ENCODE data around the gene SAMD9L.
A peak's percentile ranks its signal among the peaks of the same experiment; 100 is the strongest.

The SAMD9L gene

DNA sequence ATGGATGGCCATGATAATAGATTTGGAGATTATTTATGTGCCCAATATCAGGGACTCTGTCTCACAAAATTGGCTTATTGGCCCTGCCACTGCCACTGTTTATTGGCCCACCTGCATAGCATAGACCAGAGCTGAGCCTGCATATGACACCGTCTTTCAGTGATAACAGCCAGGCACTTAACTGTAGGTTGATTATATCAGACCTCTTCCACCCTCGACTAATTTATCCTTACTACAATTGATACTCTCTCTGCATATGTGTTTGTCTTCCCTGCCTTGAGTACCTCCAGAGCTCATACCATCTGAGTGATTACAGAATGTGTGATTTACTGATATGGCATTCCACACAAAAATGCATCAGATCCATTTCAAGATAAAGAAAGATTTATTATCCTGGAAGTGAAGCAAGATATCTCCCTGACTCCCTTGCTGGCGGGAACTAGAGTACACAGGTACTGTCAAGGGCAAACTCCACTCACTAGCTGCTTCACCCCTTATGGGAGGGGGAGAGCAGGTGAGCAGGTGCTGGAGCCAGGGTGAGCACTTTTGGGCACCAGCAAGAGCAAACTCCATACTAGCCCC is 13.1 kb upstream of the SAMD9L start:
- no peak for DNase-seq (ENCODE audit: extremely low read depth, low read depth)
- TF ChIP-seq, protein P1, sequence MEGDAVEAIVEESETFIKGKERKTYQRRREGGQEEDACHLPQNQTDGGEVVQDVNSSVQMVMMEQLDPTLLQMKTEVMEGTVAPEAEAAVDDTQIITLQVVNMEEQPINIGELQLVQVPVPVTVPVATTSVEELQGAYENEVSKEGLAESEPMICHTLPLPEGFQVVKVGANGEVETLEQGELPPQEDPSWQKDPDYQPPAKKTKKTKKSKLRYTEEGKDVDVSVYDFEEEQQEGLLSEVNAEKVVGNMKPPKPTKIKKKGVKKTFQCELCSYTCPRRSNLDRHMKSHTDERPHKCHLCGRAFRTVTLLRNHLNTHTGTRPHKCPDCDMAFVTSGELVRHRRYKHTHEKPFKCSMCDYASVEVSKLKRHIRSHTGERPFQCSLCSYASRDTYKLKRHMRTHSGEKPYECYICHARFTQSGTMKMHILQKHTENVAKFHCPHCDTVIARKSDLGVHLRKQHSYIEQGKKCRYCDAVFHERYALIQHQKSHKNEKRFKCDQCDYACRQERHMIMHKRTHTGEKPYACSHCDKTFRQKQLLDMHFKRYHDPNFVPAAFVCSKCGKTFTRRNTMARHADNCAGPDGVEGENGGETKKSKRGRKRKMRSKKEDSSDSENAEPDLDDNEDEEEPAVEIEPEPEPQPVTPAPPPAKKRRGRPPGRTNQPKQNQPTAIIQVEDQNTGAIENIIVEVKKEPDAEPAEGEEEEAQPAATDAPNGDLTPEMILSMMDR (IDR thresholded peaks at IDR 0.05; ENCODE audit: low read depth, low read length, missing control alignments): no peak
- no peak overlapping the region for H3K4me3 ChIP-seq (replicated peaks; ENCODE audit: low read depth, low read length)

DNA sequence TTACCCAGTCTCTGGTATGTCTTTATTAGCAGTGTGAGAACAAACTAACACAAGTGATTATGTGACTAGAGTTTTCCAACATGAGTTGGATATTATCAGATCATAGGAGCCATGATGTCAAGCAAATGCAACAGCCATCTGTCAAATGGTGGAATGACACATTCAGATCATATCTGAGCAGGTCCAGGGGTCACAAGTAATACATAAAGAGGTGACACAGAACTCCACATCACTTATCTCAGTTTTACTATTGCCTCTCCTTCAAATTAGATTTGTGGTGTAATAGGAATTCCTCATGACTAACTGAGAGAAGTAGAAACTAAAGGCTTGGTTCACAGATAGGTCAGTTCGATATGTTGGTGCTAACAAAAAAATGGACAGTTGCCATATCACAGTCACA is 12.2 kb upstream of the SAMD9L start:
- H3K4me3 ChIP-seq (replicated peaks; ENCODE audit: low read depth, low read length): no peak overlapping the region
- TF ChIP-seq, protein P1 (IDR thresholded peaks at IDR 0.05; ENCODE audit: low read depth, low read length, missing control alignments): no peak
- no peak for DNase-seq (ENCODE audit: extremely low read depth, low read depth)

DNA sequence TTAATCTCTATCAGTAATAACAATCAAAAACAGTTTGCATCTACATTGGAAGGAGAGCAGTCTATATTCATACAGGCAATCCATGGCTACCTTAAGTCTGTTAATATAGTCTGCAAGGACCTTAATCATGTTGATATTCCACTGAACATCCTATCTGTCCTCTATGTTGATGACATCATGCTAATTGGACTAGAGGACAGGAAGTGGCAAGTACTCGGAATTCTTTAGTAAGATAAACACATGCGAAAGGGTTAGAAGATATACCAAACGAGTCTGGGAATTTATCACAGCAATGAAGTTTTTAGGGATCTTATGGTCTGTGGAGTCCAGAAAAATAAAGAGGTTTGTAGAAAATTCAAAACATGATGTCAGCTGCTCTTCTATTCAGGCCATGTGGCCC is 11.3 kb upstream of the SAMD9L start:
- TF ChIP-seq, protein P1 (IDR thresholded peaks at IDR 0.05; ENCODE audit: low read depth, low read length, missing control alignments): no peak
- no peak for DNase-seq (ENCODE audit: extremely low read depth, low read depth)
- H3K4me3 ChIP-seq (replicated peaks; ENCODE audit: low read depth, low read length): no peak overlapping the region

DNA sequence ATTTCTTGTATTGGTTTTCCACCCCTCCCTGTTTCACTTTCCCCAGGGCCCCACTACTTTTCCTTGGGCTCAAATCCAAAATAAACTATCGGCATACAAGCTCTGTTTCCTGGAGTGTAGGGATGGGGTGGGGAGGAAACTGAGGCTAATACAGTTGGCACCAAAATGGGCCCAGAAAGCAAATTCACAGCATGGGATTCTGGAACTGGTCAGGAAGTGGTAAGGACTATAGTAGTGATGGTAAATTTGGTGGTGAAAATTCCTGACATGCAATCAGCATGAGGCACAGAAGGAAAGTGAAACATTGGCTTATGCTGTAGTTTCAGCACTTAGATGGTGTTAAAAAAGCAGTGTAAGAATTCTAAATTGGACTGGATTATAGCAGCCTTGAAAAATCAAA is 8.7 kb upstream of the SAMD9L start:
- no peak overlapping the region for H3K4me3 ChIP-seq (replicated peaks; ENCODE audit: low read depth, low read length)
- DNase-seq (ENCODE audit: extremely low read depth, low read depth): no peak
- TF ChIP-seq, protein P1 (IDR thresholded peaks at IDR 0.05; ENCODE audit: low read depth, low read length, missing control alignments): no peak

DNA sequence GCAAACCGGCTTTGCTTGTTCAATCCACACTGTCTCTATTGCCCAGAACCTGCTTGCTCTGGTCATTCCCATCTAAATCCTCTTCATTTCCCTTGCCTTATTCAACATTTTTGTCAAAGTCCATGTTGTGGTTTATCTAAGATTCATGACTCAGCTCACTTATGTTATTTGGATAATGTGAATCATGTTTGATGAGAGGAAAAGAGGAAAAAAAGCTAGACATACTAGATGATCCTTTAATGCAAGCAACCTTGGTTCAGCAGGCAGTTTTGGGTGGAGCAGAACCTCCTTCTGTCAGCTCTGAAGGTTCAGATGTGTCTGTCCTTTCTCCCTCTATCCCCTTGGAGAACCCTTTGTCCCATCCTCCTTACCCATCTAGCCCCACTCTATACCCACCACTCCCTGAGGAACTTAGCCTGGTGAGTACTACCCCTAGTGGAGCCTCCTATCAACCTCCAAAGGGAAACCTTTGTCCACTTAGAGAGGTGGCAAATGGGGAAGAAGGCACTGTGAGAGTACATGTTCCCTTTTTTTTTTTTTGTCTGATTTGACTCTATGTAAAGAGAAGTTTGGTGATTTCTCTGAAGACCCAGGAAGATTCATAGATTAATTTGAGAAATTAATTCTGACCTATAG is 2.1 kb upstream of the SAMD9L start:
- DNase-seq (ENCODE audit: extremely low read depth, low read depth): no peak
- no peak overlapping the region for H3K4me3 ChIP-seq (replicated peaks; ENCODE audit: low read depth, low read length)
- TF ChIP-seq, protein P1 (IDR thresholded peaks at IDR 0.05; ENCODE audit: low read depth, low read length, missing control alignments): no peak

DNA sequence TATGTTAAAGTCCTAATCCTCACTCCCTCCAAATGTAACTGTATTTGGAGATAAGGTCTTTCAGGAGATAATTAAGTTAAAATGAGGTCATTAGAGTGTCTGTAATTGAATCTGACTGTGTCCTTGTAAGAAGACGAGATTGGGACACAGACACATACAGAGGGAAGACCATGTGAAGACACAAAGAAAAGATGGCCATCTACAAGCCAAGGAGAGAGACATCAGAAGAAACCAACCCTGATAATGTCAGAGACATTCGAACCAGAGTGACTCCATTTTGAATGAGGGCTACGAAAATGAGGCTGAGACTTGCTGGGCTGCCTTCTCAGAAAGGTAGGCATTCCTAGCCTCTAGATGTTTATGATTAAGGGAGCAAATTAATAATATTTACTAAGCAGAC is 542 bp upstream of the SAMD9L start:
- no peak for DNase-seq (ENCODE audit: extremely low read depth, low read depth)
- TF ChIP-seq, protein P1 (IDR thresholded peaks at IDR 0.05; ENCODE audit: low read depth, low read length, missing control alignments): no peak
- no peak overlapping the region for H3K4me3 ChIP-seq (replicated peaks; ENCODE audit: low read depth, low read length)

DNA sequence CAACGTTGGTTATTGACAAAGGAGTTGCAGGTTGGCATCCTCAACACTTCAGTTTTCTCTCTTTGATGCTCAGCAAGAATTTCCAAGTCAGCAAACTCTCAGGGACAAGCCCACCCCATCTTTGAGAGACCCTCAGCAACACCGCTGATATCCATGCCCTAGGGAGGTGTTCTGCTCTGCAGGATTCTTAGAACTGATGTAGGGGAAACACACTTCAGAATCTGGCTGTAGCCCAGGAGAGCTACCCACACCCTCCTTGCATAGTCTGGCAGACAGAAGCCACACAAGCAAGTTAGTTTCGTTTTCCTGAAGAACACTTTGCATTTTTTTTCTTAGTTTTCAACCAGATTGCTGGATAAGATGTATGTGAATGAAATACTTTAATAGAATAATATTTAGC is 822 bp downstream of the SAMD9L start:
- TF ChIP-seq, protein P1 (IDR thresholded peaks at IDR 0.05; ENCODE audit: low read depth, low read length, missing control alignments): no peak
- DNase-seq (ENCODE audit: extremely low read depth, low read depth): no peak
- H3K4me3 ChIP-seq (replicated peaks; ENCODE audit: low read depth, low read length): peak overlapping the region; percentile 17
